Upper lobe of left lung (tissue), 6 donors: ENCODE measurements around the gene CA5A. TPM values are rescaled to one million over a fixed set of nuclear protein-coding genes. Genes with fewer than 3 reads are reported as not detected.

Experiments used
- ATAC-seq, 2 donors: fragments of 200-7000 bp; cut with Tn5 transposase; one replicate each; pipeline ENCODE4 v1.9.1; 2022; ENCODE audit warnings: mild to moderate bottlenecking in 2 of 2, moderate library complexity in 2 of 2; ENCODE audit not compliant: low FRiP score in 2 of 2
- DNase-seq, 2 donors: peaks; one replicate each; pipeline ENCODE4 v3.0.0-alpha.2; 2019 to 2020
- H3K27ac ChIP-seq, 4 donors: fragments of 200-600 bp; sonication (generic); one replicate each; pipeline ENCODE4 v1.5.1; 2016 to 2019
- H3K27me3 ChIP-seq, 4 donors: fragments of 200-600 bp; sonication (generic); one replicate each; pipeline ENCODE4 v1.5.1; 2017 to 2019
- H3K36me3 ChIP-seq, 4 donors: fragments of 200-600 bp; sonication (generic); one replicate each; pipeline ENCODE4 v1.5.1; 2016 to 2019
- H3K4me1 ChIP-seq, 4 donors: fragments of 200-600 bp; sonication (generic); one replicate each; pipeline ENCODE4 v1.5.1; 2018 to 2019
- H3K4me3 ChIP-seq, 4 donors: fragments of 200-600 bp; sonication (generic); one replicate each; pipeline ENCODE4 v1.5.1; 2017 to 2019; ENCODE audit warnings: mild to moderate bottlenecking in 2 of 4, moderate library complexity in 1 of 4
- H3K9me3 ChIP-seq, 4 donors: fragments of 200-600 bp; sonication (generic); one replicate each; pipeline ENCODE4 v1.5.1; 2018 to 2019
- CTCF ChIP-seq, 6 experiments: fragments of 450-650 bp in 4 of 6; fragments of 200-600 bp in 2 of 6; sonication (generic) in 2 of 6; IDR thresholded peaks; one replicate each; pipeline ENCODE4 v1.5.1; 2016 to 2019; ENCODE audit warnings: antibody characterized with exemption in 6 of 6
- EP300 ChIP-seq, 4 donors: sonication (generic); formaldehyde crosslinking; IDR thresholded peaks; one replicate each; pipeline ENCODE4 v1.5.1; 2017; ENCODE audit warnings: antibody characterized with exemption in 4 of 4, control low read depth in 2 of 4
- POLR2A ChIP-seq, 4 donors: fragments of 450-650 bp; IDR thresholded peaks; one replicate each; pipeline ENCODE4 v1.5.1; 2016 to 2017; ENCODE audit warnings: antibody characterized with exemption in 4 of 4, mild to moderate bottlenecking in 2 of 4
- POLR2AphosphoS5 ChIP-seq, 2 donors: sonication (generic); formaldehyde crosslinking; IDR thresholded peaks; one replicate each; pipeline ENCODE4 v1.5.1; 2017; ENCODE audit warnings: antibody characterized with exemption in 2 of 2
- WGBS, 2 donors: methylation state at CpG; one replicate each; pipeline ENCODE4 v1.1.5; 2017 to 2018; 5-methylcytosine and 5-hydroxymethylcytosine counted together
- total RNA-seq, 6 donors: library from RNA; depleted of rRNA in 4 of 6; stranded (reverse); fragments of >200 nt in 4 of 6; gene quantifications; one replicate each; pipeline versions ENCODE4 v1.1.0 to v1.2.1, GENCODE V29; 2016 to 2021
- donor health status: DM: no; HTN: no; CAD: no; lungs with moderate emphysema.
- donor health status: DM: no; HTN: yes; CAD: no; lungs with severe emphysema.

CA5A gene
- total RNA-seq, 6 donors from 2014 or later, result under 0.01 to 0.20 (median 0.11) TPM; not detected in 3

DNA sequence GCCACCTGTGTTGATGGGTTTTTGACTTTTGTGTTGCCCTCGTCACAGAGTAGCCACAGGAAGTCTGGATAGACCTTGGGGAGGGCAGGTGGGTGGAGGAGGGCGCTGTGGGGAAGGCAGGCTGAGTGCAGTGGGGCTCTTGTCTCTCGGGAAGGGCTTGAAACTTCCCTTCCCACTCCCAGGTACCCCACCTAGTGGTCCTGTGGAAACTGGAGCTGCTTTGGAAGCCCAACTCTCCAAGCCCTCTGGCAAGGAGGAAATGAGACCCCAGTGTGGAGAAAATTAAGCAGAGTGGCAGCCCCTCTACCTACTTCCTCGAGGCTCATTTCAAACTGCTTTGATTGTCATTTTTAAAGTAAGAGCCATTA, 9.2 kb downstream of the CA5A start:
- ATAC-seq, result no peak
- TF ChIP-seq CTCF (IDR thresholded peaks at IDR 0.05) (no peak), EP300 (IDR thresholded peaks at IDR 0.05) (no peak), POLR2A (IDR thresholded peaks at IDR 0.05) (no peak), POLR2AphosphoS5 (IDR thresholded peaks at IDR 0.05) (no peak)
- WGBS, 2 donors, result 33 to 35% methylated on average over 2 to 4 of the region's 4 CpGs

GRCh38 chr16:87926246-87927194, 9.8 kb downstream of the CA5A start:
- H3K27ac ChIP-seq, result no peak overlapping the region
- DNase-seq (peak in 1 of 2 donors; percentile 69), ATAC-seq (peak; percentile 22 to 57)
- H3K27me3 ChIP-seq, result no peaks in the 10 kb centered on the region
- no peaks in the 10 kb centered on the region for H3K4me1 ChIP-seq
- no peak overlapping the region for H3K4me3 ChIP-seq
- no peaks in the 10 kb centered on the region for H3K36me3 ChIP-seq
- no peaks in the 10 kb centered on the region for H3K9me3 ChIP-seq
- 70 to 73% methylated on average over 39 to 40 of the region's 44 CpGs for WGBS, 2 donors
- TF ChIP-seq EP300 (IDR thresholded peaks at IDR 0.05) (no peak), POLR2A (IDR thresholded peaks at IDR 0.05) (no peak), POLR2AphosphoS5 (IDR thresholded peaks at IDR 0.05) (no peak), CTCF (IDR thresholded peaks at IDR 0.05) (no peak)

More for the DNA sequence above, 9.2 kb downstream of the CA5A start:
- Histone ChIP-seq H3K4me3 (no peak overlapping the region), H3K9me3 (no peaks in the 10 kb centered on the region), H3K4me1 (no peaks in the 10 kb centered on the region), H3K27ac (no peak overlapping the region), H3K36me3 (no peaks in the 10 kb centered on the region), H3K27me3 (no peaks in the 10 kb centered on the region)
- no peak for DNase-seq

DNA sequence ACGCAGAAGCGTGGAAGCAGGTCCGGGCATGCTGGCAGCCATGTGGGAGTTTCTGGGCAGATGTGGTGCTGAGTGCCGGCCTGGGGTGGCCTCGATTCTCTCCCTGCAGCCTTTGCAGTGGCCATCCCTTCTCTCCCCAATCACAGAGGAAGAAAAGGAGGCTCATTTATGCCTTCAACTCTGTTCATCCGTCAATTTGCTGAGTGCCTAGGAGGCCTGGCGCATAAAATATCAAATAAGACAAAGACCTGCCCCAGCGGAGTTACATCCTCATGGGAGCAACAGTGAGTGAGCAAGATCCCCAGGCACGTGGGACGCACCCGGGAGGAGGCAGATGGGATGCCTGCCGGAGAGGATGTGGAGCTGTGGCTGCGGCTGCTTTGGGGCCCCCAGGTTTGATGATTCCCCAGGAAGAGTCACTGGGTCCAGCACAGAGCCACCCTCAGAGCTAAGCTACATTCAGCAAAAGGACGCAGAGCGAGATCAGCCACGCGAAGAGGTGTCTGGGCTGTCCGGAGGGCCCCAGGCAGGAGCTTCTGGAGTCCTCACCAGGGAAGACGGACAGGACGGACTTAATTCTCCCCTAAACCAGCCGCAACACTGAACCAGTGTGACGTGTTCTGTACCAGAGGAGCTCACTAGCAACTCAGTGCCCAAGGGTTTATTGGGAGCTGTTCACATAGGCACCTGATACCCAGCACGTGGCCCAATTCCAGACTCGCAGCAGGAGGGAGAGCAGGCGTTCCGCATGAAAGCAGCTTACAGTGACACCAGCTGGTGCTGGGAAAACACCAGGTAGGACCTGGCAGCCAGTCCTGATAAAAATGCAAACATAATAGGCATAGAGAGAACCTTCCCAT, 11.3 kb downstream of the CA5A start:
- WGBS, 2 donors, result 77 to 80% methylated on average over 23 to 26 of the region's 26 CpGs
- no peaks in the 10 kb centered on the region for H3K27me3 ChIP-seq
- no peak overlapping the region for H3K27ac ChIP-seq
- no peaks in the 10 kb centered on the region for H3K4me1 ChIP-seq
- TF ChIP-seq POLR2AphosphoS5 (IDR thresholded peaks at IDR 0.05), result no peak
- no peak for TF ChIP-seq CTCF (IDR thresholded peaks at IDR 0.05)
- TF ChIP-seq EP300 (IDR thresholded peaks at IDR 0.05), result no peak
- no peak for TF ChIP-seq POLR2A (IDR thresholded peaks at IDR 0.05)
- no peak overlapping the region for H3K4me3 ChIP-seq
- H3K9me3 ChIP-seq, result no peaks in the 10 kb centered on the region
- no peaks in the 10 kb centered on the region for H3K36me3 ChIP-seq
- peak in 1 of 2 donors; percentile 50 for DNase-seq
- ATAC-seq, result no peak

GRCh38 chr16:87924041-87924810, 12.1 kb downstream of the CA5A start:
- WGBS, 2 donors, result 66 to 68% methylated on average over 5 to 27 of the region's 27 CpGs
- Histone ChIP-seq H3K27me3 (no peaks in the 10 kb centered on the region), H3K4me3 (no peak overlapping the region), H3K36me3 (no peaks in the 10 kb centered on the region), H3K9me3 (no peaks in the 10 kb centered on the region), H3K4me1 (no peaks in the 10 kb centered on the region), H3K27ac (no peak overlapping the region)
- DNase-seq (peak in 1 of 2 donors; percentile 64), ATAC-seq (no peak)
- TF ChIP-seq POLR2AphosphoS5 (IDR thresholded peaks at IDR 0.05), result no peak
- no peak for TF ChIP-seq EP300 (IDR thresholded peaks at IDR 0.05)
- no peak for TF ChIP-seq CTCF (IDR thresholded peaks at IDR 0.05)
- no peak for TF ChIP-seq POLR2A (IDR thresholded peaks at IDR 0.05)
